SKM-1 (cell line): ENCODE measurements around the gene SPATA6L.

Source experiments
- DNase-seq: peaks from one replicate; lab custom pipeline; 2025; ENCODE audit not compliant: unreplicated experiment; lab: John Stamatoyannopoulos, UW

Gene SPATA6L

GRCh38 chr9:4588721-4589120 lies 77.6 kb downstream of the SPATA6L start:
- DNase-seq, result no peak

DNA sequence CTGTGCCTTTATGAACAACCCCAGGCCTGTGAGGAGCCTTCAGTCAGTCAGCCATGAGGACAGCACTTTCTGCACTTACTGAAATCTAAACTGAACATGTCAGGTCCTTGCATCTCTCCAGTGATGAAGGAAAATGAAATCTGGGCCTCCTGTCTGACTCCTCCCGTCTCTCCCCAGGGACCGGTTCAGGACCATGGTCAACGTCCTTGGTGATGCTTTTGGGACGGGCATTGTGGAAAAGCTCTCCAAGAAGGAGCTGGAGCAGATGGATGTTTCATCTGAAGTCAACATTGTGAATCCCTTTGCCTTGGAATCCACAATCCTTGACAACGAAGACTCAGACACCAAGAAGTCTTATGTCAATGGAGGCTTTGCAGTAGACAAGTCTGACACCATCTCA lies 81.1 kb downstream of the SPATA6L start:
- DNase-seq, result no peak

GRCh38 chr9:4584636-4585035 lies 81.6 kb downstream of the SPATA6L start:
- DNase-seq, result no peak

DNA sequence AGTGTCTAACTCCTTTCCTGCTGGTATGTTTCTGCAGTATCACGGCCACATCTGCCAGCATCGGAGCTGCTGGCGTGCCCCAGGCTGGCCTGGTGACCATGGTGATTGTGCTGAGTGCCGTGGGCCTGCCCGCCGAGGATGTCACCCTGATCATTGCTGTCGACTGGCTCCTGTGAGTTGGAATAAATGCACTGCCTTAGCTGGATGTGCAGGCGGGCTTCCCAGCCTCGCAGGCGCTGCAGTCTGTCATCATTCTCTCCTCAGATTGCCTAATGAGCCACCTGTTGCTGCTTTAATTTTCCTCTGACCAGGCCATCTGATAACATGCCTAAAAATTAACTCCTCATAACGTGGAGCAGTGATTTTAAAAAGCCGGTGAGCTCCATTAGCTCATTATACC lies 83.3 kb downstream of the SPATA6L start:
- DNase-seq, result no peak

GRCh38 chr9:4581861-4582565 lies 84.3 kb downstream of the SPATA6L start:
- DNase-seq, result no peak

- DNase-seq, result no peak
These were observed 85.1 kb downstream of the SPATA6L start for GRCh38 chr9:4581035-4581760.

DNA sequence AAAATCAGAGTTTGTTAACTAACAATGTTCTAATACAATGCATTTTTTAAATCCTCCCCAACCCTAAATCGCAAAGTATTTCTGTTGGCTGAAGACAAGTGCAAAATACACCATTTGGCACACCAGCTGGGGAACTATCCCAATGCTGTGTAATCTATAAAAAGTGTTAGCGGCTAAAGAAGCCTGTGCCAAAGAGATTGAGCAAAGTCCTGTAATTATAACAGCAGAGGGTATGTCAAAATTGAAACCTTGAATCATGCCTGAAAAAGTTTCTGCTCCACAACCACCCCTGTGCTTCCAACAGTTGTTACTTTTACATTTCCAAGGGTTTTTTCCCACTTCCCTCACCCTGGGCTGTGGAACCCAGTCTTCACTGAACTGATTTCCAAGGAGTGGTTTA lies 87.3 kb downstream of the SPATA6L start:
- no peak for DNase-seq

GRCh38 chr9:4576448-4576847 lies 89.8 kb downstream of the SPATA6L start:
- no peak for DNase-seq

- no peak for DNase-seq
These were observed 90.3 kb downstream of the SPATA6L start for GRCh38 chr9:4575997-4576396.

- DNase-seq, result no peak
These were observed 91.5 kb downstream of the SPATA6L start for GRCh38 chr9:4574657-4575243.

- DNase-seq, result no peak
These were observed 92.5 kb downstream of the SPATA6L start for GRCh38 chr9:4573634-4574389.

GRCh38 chr9:4573176-4573575 lies 93.1 kb downstream of the SPATA6L start:
- no peak for DNase-seq

DNA sequence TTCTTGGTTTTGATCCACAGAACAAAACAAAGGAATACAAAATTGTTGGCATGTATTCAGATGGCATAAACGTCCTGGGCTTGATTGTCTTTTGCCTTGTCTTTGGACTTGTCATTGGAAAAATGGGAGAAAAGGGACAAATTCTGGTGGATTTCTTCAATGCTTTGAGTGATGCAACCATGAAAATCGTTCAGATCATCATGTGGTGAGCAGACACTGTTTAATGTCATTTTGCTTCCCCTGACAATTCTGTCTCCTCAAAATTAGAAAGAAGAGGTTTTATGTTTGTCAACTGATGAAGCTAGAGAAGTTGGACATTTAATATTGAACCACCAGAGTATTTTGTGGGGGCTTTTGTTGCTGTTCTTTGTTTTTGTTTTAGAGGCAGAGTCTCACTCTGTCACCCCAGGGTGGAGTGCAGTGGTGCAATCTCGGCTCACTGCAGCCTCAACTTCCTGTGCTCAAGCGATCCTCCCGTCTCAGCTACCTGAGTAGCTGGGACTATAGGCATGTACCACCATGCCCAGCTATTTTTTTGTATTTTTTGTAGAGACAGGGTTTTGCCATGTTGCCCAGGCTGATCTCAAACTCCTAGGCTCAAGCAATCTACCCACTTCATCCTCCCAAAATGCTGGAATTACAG lies 94.0 kb downstream of the SPATA6L start:
- no peak for DNase-seq

DNA sequence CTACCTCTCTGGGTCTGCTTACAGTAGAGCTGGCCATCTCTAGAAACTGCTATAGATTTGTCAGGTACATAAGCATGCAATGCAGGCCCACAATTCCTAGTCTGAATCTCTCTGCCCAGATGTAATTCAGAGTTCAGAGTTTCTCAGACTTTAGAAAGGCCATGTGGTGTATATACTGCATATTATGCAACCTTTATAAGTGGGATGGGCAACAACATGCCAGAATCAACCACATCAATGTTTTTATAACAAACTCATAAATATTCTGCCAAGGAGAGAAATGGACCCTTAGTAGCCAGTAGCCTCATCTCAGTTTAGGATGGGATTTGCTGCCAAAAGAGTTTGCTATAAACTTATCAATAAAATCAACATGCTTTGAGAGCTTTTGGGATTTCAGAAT lies 97.2 kb downstream of the SPATA6L start:
- no peak for DNase-seq

GRCh38 chr9:4567601-4568000 lies 98.7 kb downstream of the SPATA6L start:
- no peak for DNase-seq

DNA sequence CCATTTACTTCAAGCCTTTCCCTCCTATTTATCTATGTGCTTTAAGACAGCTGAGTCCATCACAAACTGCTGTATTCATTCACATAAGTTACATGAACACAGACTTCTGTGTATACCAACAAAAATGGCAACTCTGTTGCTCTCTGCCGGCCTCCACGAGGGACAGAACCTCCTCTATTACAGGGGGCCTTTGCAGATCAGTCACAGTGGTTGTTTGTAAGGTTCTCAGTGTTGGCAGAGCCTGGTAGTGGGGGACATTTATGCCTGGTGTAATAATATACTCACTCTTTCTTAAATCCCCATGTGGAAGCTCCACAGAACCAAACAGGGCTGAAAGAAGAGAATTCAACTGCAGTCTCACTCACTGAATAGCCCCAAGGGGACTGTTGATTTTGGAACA lies 99.5 kb downstream of the SPATA6L start:
- DNase-seq, result no peak

DNA sequence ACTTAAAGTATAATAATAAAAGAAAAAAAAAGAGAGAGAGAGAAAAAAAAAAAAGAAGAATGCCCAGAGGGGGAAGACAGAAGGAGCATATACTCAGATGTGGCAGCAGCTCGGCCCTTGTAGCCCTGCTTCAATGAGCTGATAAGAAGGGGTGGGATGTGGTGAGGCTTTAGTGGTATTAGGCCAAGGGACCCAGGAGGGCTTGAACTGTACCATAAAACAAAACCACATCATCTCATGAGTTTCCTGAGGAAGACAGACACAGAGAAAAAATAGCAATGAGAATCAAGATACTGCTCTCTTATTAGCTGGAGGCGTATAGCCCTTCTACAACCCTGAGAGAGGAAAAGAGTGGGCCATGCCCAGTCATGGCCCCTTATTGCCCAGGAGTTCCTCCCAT lies 103.2 kb downstream of the SPATA6L start:
- DNase-seq, result no peak

DNA sequence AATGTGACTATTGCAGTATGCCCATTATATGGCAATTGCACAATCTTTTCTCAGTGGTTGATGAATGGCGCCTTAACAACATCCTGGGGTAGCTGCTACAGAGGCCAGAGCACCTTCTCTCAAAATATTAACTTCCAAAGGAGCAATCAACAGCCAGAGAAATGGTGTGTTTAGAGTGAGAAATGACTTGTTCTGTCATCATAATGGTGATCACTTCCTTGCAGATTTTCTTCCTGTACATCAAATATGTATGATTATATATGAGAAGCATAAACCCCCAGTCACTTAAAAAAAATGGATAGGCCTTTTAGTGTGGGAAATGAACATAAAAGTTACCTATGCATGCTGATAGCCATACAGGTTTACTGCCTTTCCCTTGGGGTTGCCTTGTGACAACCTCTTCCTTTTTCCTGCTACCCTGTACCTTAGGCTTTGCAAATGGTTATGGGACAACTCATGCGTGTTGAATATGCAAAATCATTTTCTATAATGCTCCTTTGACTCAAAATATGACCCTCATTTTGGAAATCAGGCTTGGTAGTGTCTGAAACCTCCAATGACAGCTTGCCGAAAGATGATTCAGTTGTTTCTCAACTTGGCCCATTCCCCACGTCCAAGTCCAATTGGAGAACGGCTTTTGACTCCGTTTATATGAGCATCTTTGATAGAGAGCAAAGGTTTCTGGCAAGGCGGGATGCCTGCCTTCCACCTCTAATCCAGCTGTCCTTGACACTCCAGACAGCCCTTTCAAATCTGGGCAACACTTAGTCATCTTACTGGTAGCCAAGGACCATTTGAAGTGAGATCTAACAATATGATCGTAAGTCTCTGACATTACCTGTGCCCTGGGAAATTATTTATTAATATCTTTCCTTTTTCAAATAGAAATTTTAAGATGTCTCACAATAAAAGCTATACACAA lies 106.8 kb downstream of the SPATA6L start:
- no peak for DNase-seq

GRCh38 chr9:4558371-4558998 lies 107.8 kb downstream of the SPATA6L start:
- DNase-seq, result no peak

DNA sequence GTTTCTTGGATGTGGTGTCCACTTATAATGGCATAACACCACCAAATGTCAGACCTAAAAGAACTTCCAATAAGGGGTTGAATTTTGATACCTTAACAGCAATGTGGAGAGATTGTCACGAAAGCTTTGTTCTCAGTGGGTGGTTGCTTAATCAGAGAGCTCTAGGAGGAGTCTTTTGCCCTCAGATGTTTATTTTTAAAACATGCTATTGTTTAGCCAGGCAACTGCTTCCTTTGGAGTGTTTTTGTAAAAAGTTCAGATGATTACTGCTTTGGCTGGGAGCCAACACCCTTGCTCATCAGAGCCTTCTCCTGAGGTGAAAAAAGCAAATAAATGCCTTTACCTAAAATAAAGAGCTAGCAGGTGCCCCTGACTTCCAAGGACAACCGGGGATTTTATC lies 111.0 kb downstream of the SPATA6L start:
- no peak for DNase-seq
